Right lung (tissue), 5 donors: ENCODE measurements around the gene ALDH3B2. TPM values are rescaled to one million over a fixed set of nuclear protein-coding genes. Genes with fewer than 3 reads are reported as not detected.
"Not testable (repeated sequence)": the region's sequence is repeated elsewhere in the genome, so short reads cannot be mapped to it uniquely, and the experiment has no call there.

Experiments used
- DNase-seq, 2 donors: peaks; one replicate each; pipeline ENCODE4 v3.0.0-alpha.2; 2013
- polyA plus RNA-seq, 5 donors: library from polyadenylated mRNA; unstranded; fragments of 120-200 nt; gene quantifications; one replicate each; pipeline versions ENCODE4 v1.2.1 to v1.2.3, GENCODE V29; 2013; ENCODE audit warnings: inconsistent platforms in 1 of 5, low replicate concordance in 1 of 5; ENCODE audit not compliant: insufficient read length in 5 of 5, insufficient read depth in 1 of 5

The ALDH3B2 gene
- polyA plus RNA-seq, 5 donors, result 0.98 to 1.8 (median 1.2) TPM

GRCh38 chr11:67662835-67663531, 11.4 kb downstream of the ALDH3B2 start:
- DNase-seq, result no peak

- no peak for DNase-seq
These were observed 12.1 kb downstream of the ALDH3B2 start for GRCh38 chr11:67662142-67662834.

DNA sequence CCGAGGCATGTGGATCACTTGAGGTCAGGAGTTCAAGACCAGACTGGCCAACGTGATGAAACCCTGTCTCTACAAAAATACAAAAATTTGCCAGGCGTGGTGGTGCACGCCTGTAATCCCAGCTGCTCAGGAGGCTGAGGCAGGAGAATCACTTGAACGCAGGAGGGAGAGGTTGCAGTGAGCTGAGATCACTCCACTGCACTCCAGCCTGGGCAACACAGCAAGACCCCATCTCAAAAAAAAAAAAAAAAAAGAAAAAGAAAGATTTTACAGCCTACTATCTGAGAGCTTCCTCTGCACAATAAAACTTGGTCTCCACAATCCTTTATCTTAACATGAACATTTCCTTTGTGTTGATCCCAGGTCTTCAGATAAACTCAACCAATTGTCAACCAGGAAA, 13.7 kb downstream of the ALDH3B2 start:
- not testable (repeated sequence) for DNase-seq

- not testable (repeated sequence) for DNase-seq
These were observed 14.7 kb downstream of the ALDH3B2 start for GRCh38 chr11:67659651-67660165.

DNA sequence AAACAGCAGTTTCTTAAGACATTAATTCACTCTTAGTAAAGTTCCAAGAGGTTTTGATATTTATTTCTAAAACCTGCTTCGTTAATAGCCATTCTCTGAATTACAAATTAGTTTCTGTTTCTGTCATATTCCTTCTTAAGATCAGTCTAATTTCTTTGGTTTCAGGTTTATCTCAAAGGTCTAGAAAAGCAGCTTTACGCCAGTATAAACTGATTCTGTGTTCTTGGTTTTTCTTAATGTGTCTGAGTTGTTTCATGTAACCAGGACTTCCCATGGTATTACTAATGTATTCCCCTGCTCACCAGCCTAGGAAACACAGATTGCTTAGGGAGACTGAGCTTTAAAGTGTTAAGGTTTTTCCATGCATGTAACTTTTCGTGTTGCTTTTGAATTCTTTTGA, 17.1 kb downstream of the ALDH3B2 start:
- DNase-seq, result no peak

DNA sequence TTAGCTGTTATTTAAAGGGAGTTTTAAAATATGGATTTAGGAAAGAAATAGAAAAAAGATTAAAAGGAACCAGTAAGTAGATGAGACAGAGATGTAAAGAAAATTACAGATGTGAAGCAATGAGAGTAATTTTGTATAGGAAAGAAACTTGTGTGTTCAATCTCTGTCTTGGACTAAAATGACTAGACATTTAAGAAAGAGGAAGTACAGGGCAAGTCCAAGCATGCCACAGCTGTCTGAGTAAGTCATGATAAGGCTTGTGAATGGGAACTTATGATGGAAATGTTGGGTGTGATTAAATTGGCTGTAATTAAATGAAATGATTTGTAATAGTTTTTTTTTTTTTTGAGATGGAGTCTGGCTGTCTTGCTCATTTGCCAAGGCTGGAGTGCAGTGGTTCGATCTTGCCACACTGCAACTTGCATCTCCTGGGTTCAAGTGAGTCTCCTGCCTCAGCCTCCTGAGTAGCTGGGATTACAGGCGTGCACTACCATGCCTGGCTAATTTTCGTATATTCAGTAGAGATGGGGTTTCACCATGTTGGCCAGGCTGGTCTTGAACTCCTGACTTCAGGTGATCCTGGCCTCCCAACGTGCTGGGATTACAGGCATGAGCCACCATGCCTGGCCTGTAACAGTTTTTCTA, 18.0 kb downstream of the ALDH3B2 start:
- DNase-seq, result no peak

GRCh38 chr11:67654225-67654624, 20.2 kb downstream of the ALDH3B2 start:
- no peak for DNase-seq

DNA sequence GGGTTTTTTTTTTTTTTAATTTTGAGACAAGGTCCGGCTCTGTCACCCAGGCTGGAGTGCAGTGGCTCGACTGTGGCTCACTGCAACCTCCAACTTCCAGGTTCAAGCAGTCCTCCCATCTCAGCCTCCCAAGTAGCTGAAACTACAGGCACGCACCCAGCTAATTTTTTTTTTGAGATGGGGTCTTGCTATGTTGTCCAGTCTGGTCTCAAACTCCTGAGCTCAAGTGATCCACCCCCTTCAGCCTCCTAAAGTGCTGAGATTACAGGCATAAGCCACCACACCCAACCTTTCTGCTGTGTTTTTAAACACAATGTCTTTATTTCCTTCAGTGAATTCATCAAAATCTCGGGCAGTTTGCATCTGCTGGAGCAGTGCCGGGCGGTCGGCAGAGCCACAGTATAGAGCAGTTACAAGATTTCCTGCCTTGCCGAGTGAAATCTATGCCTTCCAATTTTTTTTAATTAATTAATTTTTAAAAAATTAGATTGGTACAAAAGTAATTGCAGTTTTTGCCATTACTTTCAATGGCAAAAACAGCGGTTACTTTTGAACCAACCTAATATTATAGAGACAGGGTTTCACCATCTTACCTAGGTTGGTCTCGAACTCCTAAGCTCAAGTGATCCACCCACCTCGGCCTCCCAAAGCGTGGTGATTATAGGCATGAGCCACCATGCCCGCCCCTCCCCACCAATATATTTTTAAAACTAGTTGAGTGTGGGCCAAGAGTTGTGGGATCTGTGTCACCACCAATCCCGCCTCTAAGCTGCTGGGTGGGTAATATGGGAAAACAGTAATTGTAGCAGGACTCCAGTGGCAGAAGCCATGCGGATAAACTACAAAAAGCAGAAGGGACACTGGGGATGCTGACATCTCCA, 21.2 kb downstream of the ALDH3B2 start:
- no peak for DNase-seq

DNA sequence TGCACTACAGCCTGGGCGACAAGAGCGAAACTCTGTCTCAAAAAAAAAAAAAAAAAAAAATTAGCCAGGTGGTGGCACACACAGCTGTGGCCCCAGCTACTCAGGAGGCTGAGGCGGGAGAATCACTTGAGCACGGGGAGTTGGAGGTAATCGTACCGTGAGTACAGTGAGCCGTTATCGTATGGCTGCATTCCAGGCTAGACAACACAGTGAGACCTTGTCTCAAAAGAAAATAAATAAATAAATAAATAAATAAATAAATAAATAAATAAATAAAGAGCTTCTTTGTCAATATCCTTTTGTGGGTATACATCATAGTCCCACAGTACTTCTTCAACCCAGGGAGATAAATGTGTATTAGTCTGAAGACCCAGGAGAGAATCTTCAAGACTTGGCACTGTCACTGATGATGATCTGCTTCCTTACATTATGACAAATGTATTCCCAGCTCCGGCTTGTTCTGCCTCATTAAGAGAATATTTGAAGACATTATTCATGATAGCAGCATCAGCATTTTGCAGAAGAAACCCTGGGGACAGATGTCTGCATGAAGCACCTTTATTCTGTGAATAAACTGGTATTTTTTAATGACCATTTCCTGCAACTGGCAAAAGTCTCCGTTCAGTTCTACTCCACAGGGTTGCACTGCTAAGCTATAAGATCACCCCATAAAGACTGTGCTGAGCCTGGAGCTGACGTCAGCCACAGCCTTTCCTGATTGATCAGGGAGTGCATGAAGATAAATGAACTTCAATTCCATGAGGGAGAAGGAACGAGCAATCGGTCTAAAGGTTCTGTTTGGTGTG, 22.2 kb downstream of the ALDH3B2 start:
- DNase-seq, result no peak

DNA sequence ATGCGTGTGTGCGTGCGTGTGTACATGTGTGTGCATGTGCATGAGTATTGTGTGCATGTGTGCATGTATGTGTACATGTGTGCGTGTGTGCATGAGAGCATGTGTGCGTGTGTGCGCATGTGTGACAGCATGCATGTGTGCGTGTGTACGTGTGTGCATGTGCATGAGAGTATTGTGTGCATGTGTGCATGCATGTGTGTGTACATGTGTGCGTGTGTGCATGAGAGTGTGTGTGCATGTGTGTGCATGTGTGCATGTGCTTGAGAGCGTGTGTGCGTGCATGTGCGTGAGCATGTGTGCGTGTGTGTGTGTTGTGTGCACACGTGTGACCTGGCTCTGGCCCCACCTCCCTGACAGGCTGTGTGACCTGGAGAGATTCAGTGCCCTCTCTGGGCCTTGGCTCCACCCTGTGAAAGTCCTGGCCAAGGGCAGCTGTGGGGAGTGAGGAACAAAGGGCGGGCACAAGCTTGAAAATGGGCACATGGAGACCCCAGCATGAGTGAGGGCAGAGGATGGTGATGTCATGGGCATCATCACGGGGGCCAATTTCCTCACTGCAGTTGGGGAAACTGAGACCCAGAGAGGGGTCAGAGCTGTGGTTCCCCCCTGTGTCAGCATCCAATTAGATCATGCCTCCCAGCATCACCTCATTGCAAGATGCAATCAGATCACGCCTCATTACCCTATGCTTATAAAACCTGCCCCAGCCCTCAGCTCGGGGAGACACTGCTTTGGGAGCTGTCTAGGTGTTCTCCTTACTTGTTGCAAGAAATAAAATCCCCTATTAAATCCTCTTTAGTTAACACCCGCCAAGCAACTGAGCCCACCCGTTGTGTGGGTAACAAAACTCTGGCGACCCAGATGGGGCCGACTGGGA, 24.6 kb downstream of the ALDH3B2 start:
- no peak for DNase-seq

DNA sequence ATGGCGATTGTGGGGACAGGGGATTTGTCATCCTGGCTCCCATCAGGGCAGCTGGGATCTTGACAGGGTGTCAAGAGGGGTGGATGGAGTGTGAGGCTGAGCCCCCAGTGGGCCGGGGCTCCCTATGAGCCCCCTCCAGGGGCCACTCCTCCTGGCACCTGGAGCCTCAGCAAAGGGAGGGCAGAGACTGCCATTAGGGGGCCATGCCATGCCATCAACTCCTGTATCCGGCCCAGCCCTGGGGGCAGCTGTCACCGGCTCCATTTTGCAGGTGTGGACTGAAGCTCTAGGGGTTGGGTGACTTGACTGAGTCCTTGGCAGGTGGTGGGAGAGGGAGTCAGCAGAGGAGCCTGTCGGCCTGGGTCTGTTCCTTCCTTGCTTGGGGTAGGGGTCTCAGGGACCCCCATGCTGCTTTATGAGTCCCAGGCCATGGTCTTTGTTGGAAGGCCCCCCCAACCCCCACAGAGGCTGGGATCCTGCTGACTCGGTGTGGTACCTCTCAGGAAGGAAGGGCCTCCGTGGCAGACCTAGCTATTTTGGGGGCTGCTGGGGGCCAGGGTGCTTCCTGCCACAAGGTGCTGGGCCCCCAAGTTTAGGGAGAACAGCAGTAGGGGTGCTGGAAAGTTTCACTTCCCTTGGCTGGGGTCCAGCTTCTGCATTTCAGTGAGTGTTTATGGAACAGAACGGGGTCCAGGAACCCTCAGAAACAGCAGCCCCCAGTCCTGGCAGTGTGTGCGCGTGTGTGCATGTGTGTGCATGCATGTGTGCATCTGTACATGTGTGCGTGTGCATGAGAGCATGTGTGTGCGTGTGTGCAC, 25.4 kb downstream of the ALDH3B2 start:
- no peak for DNase-seq

GRCh38 chr11:67648140-67648795, 26.2 kb downstream of the ALDH3B2 start:
- DNase-seq, result no peak

GRCh38 chr11:67647471-67647870, 27.0 kb downstream of the ALDH3B2 start:
- DNase-seq, result no peak

- no peak for DNase-seq
These were observed 27.7 kb downstream of the ALDH3B2 start for GRCh38 chr11:67646535-67647336.

DNA sequence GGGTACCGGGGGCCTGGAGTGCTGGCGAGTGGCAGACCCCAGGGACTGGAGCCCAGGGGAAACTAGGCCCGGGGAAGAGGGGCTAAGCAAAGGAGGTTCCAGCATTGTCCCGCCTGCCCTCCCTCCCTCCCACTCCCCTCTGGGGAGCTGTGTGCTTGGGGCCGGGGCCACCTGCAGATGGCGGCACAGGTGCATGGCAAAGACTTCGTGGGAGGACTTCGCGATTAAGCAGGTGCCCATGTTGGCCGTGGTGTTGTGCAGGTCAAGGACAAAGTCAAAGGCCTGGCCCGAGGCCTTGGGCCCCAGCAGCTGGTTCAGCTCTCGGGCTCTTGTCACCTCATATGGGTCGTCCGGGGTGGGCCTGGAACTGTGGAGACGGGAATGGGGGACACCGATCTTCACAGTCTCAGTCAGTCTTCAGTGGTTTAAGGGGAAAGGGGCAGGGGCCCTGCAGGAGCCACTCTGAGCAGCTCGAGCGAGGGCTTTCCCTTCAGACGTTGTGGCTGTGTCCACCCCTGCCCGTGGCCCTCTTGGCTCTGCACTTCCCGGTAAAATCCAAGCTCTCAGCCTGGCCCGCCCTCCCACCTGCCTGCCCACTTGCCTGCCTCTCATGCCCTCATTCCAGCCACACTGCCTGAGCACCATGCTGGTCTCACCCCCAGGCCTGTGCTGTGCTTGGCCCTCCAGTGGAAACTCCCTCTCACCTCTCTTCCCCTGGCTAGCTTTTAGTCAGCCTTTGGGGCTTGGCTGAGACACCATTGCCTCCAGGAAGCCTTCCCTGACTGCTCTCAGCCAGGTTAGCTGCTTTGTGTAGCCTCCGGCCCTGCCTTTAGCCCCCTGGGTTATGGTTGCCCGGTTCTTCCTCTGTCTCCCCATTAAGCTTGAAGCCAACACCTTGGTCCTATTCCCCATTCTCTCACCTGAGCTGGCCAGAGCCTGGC, 28.6 kb downstream of the ALDH3B2 start:
- no peak for DNase-seq
